ENCODE measurements around the gene TARDBP.
"Not testable (repeated sequence)": the region's sequence is repeated elsewhere in the genome, so short reads cannot be mapped to it uniquely, and the experiment has no call there.

Gene TARDBP

GRCh38 chr1:11012260-11013159 lies at the start of gene TARDBP:
Gene TARDBP (plus strand): TSS chr1:11012654. CDS start chr1:11013728, 1,074 bp downstream.
- peak; percentile 86 for DNase-seq (ENCODE audit: low read depth)

- DNase-seq (ENCODE audit: low read depth) = no peak
These were observed 46.8 kb upstream of the TARDBP start for GRCh38 chr1:10965546-10966226.

DNA sequence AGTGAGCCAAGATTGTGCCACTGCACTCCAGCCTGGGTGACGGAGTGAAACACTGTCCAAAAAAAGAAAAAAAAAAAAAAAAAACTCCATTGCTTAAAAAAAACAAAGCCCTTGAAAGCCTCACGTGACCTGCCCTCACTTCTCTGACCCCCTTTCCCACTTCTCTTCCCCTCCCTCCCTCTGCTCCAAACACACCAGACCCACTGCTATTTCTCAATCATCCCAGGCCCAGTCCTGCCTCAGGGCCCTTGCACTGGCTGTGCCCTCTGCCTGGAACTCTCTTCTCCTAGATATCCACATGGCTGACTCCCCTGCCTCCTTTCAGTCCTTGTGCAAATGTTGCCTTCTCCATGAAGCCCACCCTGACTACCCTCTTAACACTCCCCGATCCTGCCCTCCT lies 45.4 kb upstream of the TARDBP start:
- no peak for DNase-seq (ENCODE audit: low read depth)

DNA sequence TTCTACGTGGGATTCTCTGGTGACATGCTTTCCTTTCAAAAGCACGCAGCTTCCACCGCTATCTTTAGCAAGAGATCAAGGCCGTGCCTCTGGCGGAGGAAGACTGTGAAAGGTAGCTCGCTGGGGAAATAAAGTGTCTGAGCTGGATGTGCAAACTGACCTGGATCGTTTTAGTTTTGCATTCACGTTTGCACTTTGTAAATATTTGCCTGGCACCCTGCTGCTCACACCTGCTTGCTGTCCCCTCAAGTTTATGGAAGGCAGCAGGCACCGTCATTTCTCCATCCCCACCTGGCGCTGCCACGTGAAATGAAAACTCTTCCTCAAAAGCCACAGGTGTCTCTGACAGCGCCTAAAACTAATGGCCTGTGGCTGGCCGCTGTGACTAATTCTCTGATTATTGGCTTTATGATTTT lies 44.0 kb upstream of the TARDBP start:
- DNase-seq (ENCODE audit: low read depth) = no peak

- DNase-seq (ENCODE audit: low read depth) = no peak
These were observed 43.0 kb upstream of the TARDBP start for GRCh38 chr1:10969267-10969970.

DNA sequence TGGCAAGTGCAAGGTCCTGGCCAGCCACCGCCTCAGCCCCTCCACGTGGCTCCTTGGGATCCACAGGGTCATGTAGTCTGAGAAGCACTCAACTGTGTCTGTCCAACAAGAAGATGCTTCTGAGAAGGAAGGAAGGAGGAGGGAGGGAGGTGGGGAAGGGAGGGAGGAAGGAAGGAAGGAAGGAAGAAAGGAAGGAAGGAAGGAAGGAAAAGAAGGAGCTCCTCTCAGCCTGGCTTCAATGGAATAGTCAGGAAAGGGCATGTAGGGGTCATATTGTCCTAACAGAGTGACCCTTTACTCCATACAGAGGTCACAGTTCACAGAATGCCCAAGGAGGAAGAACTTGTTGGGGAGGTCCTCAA lies 42.5 kb upstream of the TARDBP start:
- no peak for DNase-seq (ENCODE audit: low read depth)

DNA sequence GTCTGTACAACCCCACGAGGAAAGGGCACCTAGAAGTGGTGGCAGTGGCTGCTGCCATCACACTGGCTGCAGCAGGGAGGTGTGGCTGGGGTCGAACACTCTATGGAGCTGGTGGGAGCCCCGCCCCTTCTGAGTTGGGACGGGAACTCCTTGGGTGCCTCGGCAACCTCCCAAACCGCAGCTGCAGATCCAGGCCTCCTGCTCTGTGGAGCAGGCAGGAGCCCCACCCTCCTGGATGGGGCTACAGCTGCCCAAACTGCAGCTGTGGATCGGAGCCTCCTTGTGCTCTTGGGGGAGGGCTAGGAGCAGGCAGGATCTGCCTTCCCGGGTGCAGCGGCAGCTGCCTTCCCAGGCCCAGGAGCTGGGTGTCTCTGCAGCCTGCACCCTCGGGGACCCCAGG lies 38.9 kb upstream of the TARDBP start:
- no peak for DNase-seq (ENCODE audit: low read depth)

DNA sequence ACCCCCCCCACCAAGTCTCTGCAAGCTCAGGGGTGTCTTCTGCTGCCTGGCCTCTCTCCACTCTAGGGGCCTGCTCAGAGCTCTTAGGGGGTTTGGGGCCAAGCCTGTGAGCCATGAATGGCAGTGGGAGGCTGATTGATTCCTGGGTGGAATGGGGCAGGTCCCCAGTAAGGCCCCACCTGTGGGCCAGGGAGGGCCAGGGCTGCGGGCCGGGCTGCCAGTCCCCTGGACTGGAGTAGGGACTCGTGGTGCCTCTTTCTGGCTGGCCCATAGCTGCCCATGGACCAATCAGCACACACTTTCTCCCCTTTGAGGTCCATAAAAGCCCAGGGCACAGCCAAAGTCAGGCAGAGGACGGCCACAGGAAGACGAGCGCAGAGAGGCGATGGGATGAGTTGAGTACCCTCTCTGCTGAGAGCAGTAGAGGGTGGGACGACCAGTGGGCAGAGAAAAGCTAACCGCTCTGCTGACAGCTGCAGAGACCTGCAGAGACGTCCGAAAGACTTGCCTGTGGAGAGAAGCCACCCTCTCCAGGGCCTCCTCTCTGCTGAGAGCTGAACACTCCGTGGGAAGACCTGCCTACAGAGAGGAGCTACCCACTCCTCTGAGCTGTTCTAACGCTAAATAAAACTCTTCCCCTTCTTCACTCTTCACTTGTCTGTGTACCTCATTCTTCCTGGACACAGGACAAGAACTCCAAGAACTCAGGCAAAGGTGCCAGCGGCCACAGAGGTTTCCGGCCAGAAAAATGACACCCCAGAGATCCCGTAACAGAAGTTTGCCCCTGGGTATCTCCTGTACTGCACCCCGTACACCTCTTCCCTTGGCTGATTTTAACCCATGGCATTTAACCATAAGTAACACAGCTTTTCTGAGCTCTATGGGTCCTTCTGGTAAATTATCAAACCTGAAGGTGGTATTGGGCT lies 38.2 kb upstream of the TARDBP start:
- DNase-seq (ENCODE audit: low read depth) = no peak

- no peak for DNase-seq (ENCODE audit: low read depth)
These were observed 36.7 kb upstream of the TARDBP start for GRCh38 chr1:10975567-10976326.

DNA sequence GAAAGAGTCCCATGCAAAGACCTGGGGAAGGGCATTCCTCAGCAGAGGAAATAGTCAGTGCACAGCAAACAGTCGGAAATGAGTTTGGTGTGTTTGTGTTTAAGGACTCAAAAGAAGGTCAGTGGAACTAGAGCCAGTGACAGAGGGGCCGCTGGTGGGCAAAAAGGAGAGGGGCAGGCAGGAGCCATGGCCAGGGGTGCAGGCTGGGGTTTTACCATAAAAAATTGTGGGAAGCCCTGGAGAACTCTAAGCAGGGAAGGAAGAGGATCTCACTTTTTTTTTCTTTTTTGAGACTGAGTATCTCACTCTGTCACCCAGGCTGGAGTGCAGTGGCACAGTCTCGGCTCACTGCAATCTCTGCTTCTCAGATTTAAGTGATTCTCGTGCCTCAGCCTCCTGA lies 33.7 kb upstream of the TARDBP start:
- no peak for DNase-seq (ENCODE audit: low read depth)

- DNase-seq (ENCODE audit: low read depth) = no peak
These were observed 33.0 kb upstream of the TARDBP start for GRCh38 chr1:10979483-10979920.

DNA sequence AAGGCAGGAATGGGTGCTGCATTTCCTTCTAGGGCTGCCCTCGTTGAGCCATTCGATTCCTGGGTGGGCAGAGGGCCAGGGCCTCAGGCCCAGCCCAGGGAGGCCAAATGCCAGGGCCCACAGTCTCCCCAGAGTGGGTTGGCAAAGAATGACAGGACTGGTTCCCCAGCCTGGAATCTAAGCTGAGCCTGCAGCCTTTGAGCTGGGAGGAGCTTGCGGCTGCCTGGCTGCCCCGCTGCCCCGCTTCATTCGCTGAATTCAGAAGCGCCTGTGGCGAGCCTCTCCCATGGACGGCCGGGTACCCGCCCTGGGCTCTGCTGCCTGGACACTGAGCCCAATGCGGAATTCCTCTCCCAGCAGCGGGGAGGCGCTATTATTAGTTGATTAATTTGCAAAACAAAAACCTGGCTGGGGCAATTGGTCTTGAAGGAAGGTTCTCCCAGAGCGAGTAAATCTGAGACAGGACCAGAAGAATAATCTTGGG lies 32.3 kb upstream of the TARDBP start:
- no peak for DNase-seq (ENCODE audit: low read depth)

DNA sequence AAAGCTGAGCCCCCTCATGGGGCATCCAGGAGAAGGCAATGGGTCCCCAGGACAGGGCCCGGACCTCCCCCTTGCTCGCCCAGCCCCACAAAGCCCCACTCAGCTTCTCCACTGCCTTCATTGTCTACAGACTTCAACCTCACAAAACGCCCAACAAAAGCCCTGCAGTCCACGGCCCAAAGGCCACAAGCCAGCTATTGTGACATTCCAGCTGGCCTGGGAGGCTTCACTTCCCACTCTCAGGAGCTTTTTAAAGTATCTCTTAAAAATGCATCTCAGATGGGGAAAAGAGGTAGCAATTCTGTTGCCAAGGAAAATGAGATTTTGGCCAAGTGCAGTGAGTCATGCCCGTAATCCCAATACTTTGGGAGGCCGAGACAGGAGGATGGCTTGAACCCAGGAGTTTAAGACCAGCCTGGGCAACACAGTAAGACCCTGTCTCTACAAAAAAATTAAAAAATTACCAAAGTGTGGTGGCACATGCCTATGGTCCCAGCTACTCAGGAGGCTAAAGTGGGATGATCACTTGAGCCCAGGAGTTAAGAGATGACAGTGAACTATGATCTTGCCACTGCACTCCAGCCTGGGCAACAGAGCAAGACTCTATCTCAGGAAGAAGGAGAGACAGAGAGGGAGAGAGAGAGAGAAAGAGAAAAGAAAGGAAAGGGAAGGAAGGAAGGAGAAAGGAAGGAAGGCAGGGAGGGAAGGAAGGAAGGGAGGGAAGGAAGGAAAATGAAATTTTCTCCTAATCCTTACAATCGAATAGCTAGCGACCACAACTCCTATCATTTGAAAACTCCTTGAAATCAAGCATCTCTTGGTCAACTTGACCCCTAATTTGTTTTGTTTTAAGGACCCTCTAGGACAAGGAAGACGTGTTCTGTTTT lies 31.4 kb upstream of the TARDBP start:
- no peak for DNase-seq (ENCODE audit: low read depth)

- DNase-seq (ENCODE audit: low read depth) = no peak
These were observed 25.9 kb upstream of the TARDBP start for GRCh38 chr1:10986525-10986890.

- DNase-seq (ENCODE audit: low read depth) = no peak
These were observed 24.5 kb upstream of the TARDBP start for GRCh38 chr1:10987840-10988417.

DNA sequence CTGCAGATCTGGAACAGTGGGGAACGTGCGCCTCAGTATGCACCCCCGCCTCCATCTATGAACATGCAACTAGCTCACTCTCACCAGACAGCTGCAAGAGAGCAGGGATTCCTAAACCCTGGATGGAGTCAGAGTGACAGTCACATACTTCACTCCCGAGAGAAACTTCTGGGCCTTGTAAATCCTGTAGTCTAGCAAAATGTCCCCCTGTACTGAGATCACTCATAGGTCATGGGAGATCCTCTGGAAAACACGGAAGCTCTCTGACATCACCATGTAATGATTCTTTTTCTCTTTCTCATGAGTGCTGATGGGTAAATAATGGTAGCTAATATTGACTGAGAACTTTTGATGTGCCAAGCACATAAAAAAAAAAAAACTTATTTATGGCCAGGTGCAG lies 23.4 kb upstream of the TARDBP start:
- no peak for DNase-seq (ENCODE audit: low read depth)

DNA sequence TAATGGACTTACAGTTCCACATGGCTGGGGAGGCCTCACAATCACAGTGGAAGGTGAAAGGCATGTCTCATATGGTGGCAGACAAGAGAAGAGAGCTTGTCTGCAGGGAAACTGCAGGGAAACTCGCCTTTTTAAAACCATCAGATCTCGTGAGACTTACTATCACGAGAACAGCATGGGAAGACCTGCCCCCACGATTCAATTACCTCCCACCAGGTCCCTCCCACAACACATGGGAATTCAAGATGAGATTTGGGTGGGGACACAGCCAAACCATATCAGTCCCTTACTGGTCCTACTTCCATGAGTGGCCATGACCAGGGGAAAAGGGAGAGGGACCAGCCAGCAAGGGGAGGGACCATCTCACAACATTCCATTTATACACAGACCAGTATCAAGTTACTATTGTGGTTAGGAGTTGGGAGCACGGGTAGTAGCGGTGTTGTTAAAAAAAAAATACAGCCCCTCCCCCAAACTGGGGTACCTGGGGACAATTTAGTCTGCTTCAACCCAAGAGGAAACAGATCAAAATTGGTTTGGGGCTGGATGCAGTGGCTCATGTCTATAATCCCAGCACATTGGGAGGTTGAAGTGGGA lies 22.4 kb upstream of the TARDBP start:
- DNase-seq (ENCODE audit: low read depth) = not testable (repeated sequence)

DNA sequence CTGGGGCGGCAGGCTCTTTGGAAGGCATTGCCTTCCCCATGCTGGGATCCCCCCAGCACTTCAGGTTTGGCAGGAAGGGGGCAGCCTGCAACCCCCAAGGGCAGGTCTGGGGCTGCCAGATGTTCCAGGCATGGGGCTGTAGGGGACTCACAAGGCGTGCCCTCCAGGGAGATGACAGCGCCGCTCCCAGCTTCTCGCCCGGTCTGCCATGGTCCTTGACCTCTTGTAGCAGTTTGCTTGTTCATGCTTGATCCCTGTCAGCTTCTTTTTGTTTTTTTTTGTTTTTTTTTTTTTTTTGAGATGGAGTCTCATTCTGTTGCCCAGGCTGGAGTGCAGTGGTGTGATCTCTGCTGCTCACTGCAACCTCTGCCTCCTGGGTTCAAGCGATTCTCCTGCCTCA lies 21.6 kb upstream of the TARDBP start:
- no peak for DNase-seq (ENCODE audit: low read depth)

GRCh38 chr1:10992004-10992403 lies 20.4 kb upstream of the TARDBP start:
- not testable (repeated sequence) for DNase-seq (ENCODE audit: low read depth)
